Measurements from ENCODE around the gene IMPG1. TPM values are rescaled to one million over a fixed set of nuclear protein-coding genes. Genes with fewer than 3 reads are reported as not detected.
A peak's percentile ranks its signal among the peaks of the same experiment; 100 is the strongest.

IMPG1 gene
- total and polyA plus RNA-seq, 2 of the 8 experiments (the other 6 are each of a cell fraction or from before 2014, with no cell fraction given): 0.02 TPM; not detected in 1

DNA sequence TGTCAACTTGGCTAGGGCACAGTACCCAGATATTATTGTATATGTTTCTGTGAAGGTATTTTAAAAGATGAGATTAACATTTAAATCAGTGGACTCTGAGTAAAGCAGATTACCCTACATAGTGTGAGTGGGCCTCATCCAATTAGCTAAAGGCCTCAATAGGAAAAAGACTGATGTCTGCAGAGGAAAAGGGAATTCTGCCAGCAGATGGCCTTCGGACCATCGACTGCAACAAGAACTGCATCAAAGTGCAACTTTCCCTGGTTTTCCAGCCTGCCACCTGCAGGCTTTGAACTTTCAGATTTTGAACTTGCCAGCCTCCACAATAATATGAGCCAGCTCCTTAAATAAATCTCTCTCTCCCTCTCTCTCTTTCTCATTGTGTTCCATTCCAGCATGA is 80.5 kb downstream of the IMPG1 start:
- Histone ChIP-seq H2BK20ac (ENCODE audit: low read length) (no peak overlapping the region), H2BK120ac (replicated peaks; ENCODE audit: low read depth, low read length) (no peak overlapping the region), H3K56ac (replicated peaks; ENCODE audit: insufficient read length, low read depth, low read length) (no peak overlapping the region), H4K20me1 (replicated peaks in 1 of 2; ENCODE audit: control insufficient read depth in 1 of 2, insufficient read depth in 2 of 2, low read length in 2 of 2) (no peaks in the 10 kb centered on the region), H3K14ac (ENCODE audit: insufficient read length) (no peak overlapping the region), H3K4me1 (replicated peaks in 1 of 4; ENCODE audit: control insufficient read depth in 3 of 4, insufficient read depth in 4 of 4, low read length in 3 of 4) (peaks cover 2 to 14% (median 6%) of the 10 kb centered on the region in 4 experiments), H3K27me3 (replicated peaks in 1 of 4; ENCODE audit: control insufficient read depth in 3 of 4, extremely low read depth in 1 of 4, insufficient read depth in 3 of 4, low read length in 3 of 4) (no peaks in the 10 kb centered on the region; a peak in 1 of 7 replicates), H4K8ac (ENCODE audit: extremely low read depth, insufficient read depth, low read length) (no peak overlapping the region), H3K79me2 (ENCODE audit: control insufficient read depth in 1 of 2, insufficient read depth in 2 of 2, low read length in 2 of 2) (no peaks in the 10 kb centered on the region), H2BK15ac (ENCODE audit: low read length) (no peak overlapping the region), H3K9ac (replicated peaks in 1 of 4; ENCODE audit: extremely low read depth in 1 of 4, low read depth in 3 of 4, low read length in 3 of 4) (no peak overlapping the region), H2AK5ac (ENCODE audit: low read depth, low read length) (no peak overlapping the region), H3K18ac (ENCODE audit: extremely low read depth, low read length) (no peak overlapping the region), H3K9me3 (ENCODE audit: insufficient read depth in 2 of 2, low read depth in 1 of 2, low read length in 1 of 2) (no peaks in the 10 kb centered on the region; a peak in 1 of 4 replicates), H3K4me2 (ENCODE audit: insufficient read depth in 1 of 2, low read depth in 2 of 2, low read length in 2 of 2) (no peak overlapping the region), H2BK12ac (ENCODE audit: low read depth, low read length) (no peak overlapping the region), H2BK5ac (ENCODE audit: low read depth, low read length) (no peak overlapping the region), H3K27ac (ENCODE audit: low read depth, low read length) (no peak overlapping the region), H4K5ac (ENCODE audit: insufficient read length, low read depth, low read length) (no peak overlapping the region), H3K4me3 (ENCODE audit: extremely low read depth in 1 of 4, insufficient read depth in 2 of 4, low read depth in 3 of 4, low read length in 4 of 4) (no peak overlapping the region), H2AFZ (ENCODE audit: low read length) (no peak overlapping the region), H3K23ac (ENCODE audit: insufficient read length) (no peak overlapping the region), H3K79me1 (ENCODE audit: low read depth, low read length) (no peaks in the 10 kb centered on the region), H4K91ac (replicated peaks; ENCODE audit: insufficient read length, low read length) (no peak overlapping the region), H3K36me3 (ENCODE audit: control insufficient read depth in 2 of 4, insufficient read depth in 4 of 4, low read length in 3 of 4) (no peaks in the 10 kb centered on the region), H3K4ac (replicated peaks; ENCODE audit: insufficient read length, low read depth, low read length) (no peak overlapping the region), H3K23me2 (ENCODE audit: low read depth, low read length) (no peaks in the 10 kb centered on the region)
- FAIRE-seq (no peak), DNase-seq (ENCODE audit: low read depth in 1 of 2, low spot score in 2 of 2) (no peak)
- ChIA-PET CTCF (ENCODE audit: partially characterized antibody) (interaction anchor here (0.8 to 1.3 kb wide), 3 partner anchors 47 to 386 kb away, joined by 3 read pairs; no protein-coding TSS in a partner anchor), POLR2A (ENCODE audit: partially characterized antibody) (interaction anchor here (0.9 to 1.0 kb wide), 2 partner anchors 10 to 16 kb away, joined by 3 read pairs; no protein-coding TSS in a partner anchor)
- WGBS, 2 experiments (ENCODE audit: extremely low coverage in 1 of 2, insufficient coverage in 1 of 2, insufficient read length in 1 of 2, insufficient replicate concordance in 2 of 2, low coverage in 1 of 2, low lambda C conversion rate in 2 of 2, missing lambda C conversion rate in 1 of 2): 63% methylated on average over 2 of the region's 2 CpGs; no CpG with 5 or more reads in 1 of the 2 experiments
- TF ChIP-seq, protein P1, sequence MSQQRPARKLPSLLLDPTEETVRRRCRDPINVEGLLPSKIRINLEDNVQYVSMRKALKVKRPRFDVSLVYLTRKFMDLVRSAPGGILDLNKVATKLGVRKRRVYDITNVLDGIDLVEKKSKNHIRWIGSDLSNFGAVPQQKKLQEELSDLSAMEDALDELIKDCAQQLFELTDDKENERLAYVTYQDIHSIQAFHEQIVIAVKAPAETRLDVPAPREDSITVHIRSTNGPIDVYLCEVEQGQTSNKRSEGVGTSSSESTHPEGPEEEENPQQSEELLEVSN (IDR thresholded peaks at IDR 0.05): no peak
- no peak for TF ChIP-seq BCL11A (IDR thresholded peaks at IDR 0.05; ENCODE audit: low read depth in 2 of 2, low read length in 2 of 2)
- no peak for TF ChIP-seq SIN3A (conservative IDR thresholded peaks at IDR 0.05 in 1 of 2, IDR thresholded peaks at IDR 0.05 in 1 of 2; ENCODE audit: low read depth in 1 of 2, low read length in 2 of 2)
- TF ChIP-seq, protein P2, sequence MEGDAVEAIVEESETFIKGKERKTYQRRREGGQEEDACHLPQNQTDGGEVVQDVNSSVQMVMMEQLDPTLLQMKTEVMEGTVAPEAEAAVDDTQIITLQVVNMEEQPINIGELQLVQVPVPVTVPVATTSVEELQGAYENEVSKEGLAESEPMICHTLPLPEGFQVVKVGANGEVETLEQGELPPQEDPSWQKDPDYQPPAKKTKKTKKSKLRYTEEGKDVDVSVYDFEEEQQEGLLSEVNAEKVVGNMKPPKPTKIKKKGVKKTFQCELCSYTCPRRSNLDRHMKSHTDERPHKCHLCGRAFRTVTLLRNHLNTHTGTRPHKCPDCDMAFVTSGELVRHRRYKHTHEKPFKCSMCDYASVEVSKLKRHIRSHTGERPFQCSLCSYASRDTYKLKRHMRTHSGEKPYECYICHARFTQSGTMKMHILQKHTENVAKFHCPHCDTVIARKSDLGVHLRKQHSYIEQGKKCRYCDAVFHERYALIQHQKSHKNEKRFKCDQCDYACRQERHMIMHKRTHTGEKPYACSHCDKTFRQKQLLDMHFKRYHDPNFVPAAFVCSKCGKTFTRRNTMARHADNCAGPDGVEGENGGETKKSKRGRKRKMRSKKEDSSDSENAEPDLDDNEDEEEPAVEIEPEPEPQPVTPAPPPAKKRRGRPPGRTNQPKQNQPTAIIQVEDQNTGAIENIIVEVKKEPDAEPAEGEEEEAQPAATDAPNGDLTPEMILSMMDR (IDR thresholded peaks at IDR 0.05; ENCODE audit: control extremely low read depth in 1 of 3, insufficient read depth in 1 of 3, low read depth in 1 of 3, low read length in 3 of 3): peak in 2 of 3 experiments; percentile 21 to 28; a peak in 3 of 4 replicates
- TF ChIP-seq KDM5A (IDR thresholded peaks at IDR 0.05; ENCODE audit: low read length): no peak
- TF ChIP-seq RAD21 (IDR thresholded peaks at IDR 0.05 in 1 of 2, conservative IDR thresholded peaks at IDR 0.05 in 1 of 2; ENCODE audit: low read depth in 2 of 2, low read length in 2 of 2): peak; percentile 27 to 33; a peak in 3 of 4 replicates
- TF ChIP-seq, protein P3, sequence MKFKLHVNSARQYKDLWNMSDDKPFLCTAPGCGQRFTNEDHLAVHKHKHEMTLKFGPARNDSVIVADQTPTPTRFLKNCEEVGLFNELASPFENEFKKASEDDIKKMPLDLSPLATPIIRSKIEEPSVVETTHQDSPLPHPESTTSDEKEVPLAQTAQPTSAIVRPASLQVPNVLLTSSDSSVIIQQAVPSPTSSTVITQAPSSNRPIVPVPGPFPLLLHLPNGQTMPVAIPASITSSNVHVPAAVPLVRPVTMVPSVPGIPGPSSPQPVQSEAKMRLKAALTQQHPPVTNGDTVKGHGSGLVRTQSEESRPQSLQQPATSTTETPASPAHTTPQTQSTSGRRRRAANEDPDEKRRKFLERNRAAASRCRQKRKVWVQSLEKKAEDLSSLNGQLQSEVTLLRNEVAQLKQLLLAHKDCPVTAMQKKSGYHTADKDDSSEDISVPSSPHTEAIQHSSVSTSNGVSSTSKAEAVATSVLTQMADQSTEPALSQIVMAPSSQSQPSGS (IDR thresholded peaks at IDR 0.05; ENCODE audit: low read length): no peak
- no peak for TF ChIP-seq BACH1 (IDR thresholded peaks at IDR 0.05; ENCODE audit: low read length)
